HPDE6-E6E7 (cell line): ENCODE results near the gene LRFN3.
"Not testable (repeated sequence)": the region's sequence is repeated elsewhere in the genome, so short reads cannot be mapped to it uniquely, and the experiment has no call there.

ENCODE experiments used
- DNase-seq: peaks from one replicate; pipeline ENCODE4 v3.0.0; 2011; ENCODE audit warnings: missing footprints; ENCODE audit errors: extremely low spot score

The LRFN3 gene

GRCh38 chr19:35939307-35940077 lies 3.3 kb downstream of the LRFN3 start:
- no peak for DNase-seq

DNA sequence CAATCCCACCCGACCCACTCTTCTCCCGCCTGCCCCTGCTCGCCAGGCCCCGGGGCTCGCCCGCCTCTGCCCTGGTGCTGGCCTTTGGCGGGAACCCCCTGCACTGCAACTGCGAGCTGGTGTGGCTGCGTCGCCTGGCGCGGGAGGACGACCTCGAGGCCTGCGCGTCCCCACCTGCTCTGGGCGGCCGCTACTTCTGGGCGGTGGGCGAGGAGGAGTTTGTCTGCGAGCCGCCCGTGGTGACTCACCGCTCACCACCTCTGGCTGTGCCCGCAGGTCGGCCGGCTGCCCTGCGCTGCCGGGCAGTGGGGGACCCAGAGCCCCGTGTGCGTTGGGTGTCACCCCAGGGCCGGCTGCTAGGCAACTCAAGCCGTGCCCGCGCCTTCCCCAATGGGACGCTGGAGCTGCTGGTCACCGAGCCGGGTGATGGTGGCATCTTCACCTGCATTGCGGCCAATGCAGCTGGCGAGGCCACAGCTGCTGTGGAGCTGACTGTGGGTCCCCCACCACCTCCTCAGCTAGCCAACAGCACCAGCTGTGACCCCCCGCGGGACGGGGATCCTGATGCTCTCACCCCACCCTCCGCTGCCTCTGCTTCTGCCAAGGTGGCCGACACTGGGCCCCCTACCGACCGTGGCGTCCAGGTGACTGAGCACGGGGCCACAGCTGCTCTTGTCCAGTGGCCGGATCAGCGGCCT lies 4.1 kb downstream of the LRFN3 start:
- DNase-seq = no peak

GRCh38 chr19:35940839-35941238 lies 4.7 kb downstream of the LRFN3 start:
- DNase-seq = no peak

DNA sequence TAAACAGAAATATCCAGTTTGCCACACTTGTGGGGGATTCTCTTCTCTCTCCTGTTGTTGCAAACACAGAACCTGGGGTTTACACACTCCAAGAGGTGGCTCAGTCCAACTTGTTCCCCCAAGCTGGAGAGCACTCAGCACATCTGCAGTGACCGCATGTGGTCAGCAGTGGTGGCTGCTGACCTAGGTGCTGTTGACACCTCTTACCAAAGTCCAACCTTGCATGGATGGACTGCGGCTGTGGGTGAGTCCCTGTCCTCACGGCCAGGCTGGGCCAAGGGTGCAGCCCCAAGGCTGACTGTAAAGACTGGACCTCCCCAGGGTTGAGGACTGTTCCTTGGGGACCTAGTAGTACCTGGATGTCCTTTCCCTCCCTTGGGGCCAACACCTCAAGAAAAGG lies 6.1 kb downstream of the LRFN3 start:
- DNase-seq = no peak

DNA sequence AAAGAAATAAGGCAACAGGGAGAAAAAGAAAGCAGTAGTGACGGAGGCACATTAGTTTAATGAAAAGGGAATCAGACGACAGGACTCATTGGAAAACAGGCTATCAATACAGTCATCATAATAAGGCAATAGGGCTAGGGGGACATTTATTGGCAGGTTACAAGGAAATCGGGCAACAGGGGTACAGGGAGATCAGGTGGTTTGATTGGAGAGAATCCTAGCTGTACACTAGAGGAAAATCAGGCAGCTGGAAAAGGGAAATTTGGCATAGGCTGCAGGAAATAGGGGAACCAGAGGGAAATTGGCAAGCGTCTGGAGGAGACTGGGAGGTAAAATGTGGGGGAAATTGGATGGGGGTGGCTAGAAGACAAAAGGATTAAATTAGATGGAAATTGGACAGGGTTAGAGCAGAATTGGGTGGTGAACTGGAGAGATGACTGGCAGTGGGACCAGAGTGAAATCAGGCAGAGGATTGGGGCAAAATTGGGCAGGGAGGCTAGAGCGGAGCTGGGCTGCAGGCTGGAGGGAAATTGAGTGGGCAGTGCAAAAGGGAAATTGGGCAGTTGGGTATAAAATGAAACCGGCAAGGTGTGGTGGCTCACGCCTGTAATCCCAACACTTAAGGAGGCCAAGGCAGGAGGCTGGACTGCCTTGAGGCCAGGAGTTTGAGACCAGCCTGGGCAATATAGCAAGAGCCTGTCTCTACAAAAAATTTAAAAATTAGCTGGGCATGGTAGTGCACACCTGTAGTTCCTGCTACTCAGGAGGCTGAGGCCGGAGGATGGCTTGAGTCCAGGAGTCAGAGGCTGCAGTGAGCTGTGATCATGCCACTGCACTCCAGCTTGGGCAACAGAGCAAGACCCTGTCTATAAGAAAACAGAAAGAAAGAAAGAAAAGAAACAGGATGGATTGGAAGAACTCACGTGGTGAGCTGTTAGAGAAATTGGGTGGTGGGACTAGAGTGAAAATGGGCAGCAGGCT lies 7.4 kb downstream of the LRFN3 start:
- no peak for DNase-seq

DNA sequence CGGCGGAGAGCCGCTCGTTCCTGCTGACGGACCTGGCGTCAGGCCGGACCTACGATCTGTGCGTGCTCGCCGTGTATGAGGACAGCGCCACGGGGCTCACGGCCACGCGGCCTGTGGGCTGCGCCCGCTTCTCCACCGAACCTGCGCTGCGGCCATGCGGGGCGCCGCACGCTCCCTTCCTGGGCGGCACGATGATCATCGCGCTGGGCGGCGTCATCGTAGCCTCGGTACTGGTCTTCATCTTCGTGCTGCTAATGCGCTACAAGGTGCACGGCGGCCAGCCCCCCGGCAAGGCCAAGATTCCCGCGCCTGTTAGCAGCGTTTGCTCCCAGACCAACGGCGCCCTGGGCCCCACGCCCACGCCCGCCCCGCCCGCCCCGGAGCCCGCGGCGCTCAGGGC lies 8.4 kb downstream of the LRFN3 start:
- no peak for DNase-seq

GRCh38 chr19:35945121-35945790 lies 9.1 kb downstream of the LRFN3 start:
- no peak for DNase-seq

DNA sequence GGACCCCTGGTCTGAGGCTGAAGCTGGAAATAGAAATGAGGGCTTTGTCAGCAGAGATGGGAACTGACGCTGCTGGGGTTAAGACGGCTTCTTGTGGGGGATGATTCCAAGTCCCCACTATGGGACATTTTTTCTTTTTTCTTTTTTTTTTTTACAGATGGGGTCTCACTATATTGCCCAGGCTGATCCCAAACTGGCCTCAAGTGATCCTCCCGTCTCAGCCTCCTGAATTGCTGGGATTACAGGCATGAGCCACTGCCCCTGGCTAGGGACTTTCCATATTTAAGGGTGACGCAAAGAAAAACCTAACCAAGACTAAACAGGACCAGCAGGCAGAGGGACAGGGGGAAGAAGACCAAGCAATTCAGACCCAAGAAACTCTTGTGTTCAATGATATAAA lies 10.0 kb downstream of the LRFN3 start:
- DNase-seq = no peak

DNA sequence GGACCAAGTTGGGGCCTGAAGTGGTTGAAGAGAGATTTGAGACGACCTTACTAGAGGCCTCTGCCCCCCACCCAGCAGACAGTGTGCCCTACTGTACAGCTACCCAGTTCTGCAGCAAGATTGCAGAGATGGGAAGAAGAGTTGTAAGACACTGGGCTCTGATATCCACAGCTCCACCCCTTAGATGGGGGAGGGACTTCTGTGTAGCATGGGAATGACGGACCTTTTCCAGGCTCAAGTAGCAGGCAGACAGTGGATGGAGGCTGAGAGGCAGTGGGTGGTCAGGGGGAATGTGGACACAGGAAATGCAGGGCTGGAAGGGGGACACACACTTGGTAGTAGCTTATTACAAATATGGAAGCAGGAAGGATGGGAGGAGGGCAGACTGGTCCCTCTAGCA lies 13.0 kb downstream of the LRFN3 start:
- DNase-seq = no peak

DNA sequence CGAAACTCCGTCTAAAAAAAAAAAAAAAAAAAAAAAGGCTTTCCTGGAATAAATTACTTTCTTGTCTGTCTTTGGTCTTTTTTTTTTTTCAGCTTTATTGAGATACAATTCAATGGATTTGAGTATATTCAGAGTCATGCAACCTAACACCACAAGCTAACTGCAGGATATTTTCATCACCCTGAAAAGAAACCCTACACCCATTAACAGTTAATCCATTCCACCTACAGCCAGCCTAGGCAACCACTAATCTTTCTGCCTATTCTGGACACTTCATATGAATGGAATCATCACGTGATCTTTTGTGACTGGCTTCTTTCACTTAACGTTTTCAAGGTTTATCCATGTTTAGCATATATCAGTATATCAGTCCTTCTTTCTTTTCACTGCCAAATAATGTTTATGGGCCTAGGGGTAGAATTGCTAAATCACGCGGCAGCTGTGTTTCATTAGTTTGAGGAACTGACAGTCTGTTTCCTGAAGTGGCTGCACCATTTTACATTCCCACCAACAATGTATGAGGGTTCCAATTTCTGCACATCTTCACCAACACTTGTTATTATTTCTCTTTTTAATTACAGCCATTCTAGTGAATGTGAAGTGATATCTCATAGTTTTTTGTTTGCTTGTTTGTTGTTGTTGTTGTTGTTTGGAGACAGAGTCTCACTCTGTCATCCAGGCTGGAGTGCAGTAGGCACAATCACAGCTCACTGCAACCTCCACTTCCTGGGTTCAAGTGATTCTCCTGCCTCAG lies 19.9 kb downstream of the LRFN3 start:
- DNase-seq = no peak

DNA sequence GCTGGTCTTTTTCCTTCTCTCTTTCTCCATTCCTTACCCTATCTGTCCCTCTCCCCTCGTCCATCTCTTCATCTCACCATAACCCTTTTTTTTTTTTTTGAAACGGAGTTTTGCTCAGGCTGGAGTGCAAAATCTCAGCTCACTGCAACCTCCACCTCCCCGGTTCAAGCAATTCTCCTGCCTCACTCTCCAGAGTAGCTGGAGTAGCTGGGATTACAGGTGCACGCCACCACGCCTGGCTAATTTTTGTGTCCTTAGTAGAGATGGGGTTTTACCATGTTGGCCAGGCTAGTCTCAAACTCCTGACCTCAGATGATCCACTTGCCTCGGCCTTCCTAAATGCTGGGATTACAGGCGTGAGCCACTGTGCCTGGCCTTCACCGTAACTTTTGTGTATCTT lies 21.2 kb downstream of the LRFN3 start:
- DNase-seq = not testable (repeated sequence)

DNA sequence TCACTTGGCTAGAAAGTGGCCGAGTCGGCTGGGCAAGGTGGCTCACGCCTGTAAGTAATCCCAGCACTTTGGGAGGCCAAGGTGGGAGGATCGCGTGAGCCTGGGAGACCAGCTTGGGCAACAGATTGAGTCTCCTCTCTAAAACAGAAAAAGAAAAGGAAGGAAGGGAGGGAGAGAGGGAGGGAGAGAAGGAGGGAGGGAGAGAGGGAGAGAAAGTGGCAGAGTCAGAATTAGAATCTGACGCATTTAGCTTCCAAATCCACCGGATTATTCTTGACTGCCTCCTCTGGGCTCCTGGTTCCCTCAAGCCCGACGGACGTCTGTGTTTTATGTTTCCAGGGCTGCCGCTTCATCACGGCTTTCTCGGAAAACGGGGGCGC lies 22.5 kb downstream of the LRFN3 start:
- no peak for DNase-seq

DNA sequence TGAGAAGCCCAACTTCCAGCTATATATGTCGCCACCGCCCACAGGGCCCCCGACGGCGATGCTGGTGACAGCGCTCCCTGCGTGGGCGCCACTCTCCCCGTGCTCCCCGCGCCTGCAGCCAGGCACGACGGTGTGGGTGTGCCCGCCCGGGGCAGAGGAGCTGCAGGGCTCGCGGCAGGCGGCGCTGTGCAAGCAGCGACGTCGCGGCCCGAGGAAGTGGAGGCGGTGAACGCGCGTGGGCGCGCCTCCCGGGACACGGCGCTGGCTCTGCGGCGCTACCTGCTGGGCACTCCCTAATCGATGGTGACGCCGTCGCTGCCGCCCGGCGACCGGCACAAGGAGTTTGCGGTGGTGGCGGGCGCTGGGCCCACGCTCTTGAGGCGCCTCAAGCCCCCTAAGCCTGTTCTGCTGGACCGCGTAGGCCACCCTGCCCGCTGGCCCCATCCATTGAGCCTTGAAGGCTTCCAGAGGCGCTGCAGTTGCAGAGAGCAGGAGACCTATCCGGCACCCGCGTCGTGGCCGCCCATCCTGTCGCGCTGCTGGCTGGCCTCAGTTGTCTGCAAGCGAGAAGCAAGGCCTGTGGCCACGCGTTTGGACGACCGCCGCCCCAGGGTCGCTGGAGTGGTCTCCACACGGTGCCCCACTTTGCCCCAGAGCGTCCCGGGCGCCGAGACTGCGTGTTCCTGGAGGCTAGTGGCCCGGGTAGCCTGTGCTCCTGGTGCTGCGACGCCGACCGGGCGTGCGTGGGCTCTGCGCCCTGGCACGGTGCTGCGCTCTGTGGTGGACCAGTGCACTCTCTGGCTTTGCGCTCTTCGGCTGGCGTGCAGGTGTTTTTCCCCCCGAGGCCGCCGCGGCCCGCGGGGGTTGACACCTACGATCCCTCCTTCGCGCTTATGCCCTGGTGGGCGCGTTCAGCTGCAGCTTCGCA lies 23.1 kb downstream of the LRFN3 start:
- no peak for DNase-seq

GRCh38 chr19:35959968-35960320 lies 23.8 kb downstream of the LRFN3 start:
- no peak for DNase-seq

DNA sequence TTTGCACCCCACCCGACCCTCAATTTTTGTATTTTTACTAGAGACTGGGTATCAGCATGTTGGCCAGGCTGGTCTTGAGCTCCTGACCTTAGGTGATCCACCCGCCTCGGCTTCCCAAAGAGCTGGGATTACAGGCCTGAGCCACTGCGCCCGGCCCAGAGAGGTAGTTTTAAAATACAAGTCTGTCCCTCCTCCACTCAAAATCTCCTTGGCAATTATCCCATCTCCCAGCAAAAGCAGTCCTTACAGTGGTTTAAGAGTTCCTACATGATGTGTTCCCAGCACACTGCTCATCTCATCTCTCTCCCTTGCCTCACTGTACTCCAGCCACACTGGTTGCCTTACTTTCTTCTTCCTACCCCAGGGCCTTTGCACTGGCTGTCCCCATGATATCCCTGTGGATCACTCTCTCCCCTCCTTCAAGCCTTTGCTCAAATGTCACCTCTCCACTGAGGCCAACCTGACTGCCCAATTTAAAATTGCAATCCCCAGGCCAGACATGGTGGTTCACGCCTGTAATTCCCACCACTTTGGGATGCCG lies 24.3 kb downstream of the LRFN3 start:
- no peak for DNase-seq

DNA sequence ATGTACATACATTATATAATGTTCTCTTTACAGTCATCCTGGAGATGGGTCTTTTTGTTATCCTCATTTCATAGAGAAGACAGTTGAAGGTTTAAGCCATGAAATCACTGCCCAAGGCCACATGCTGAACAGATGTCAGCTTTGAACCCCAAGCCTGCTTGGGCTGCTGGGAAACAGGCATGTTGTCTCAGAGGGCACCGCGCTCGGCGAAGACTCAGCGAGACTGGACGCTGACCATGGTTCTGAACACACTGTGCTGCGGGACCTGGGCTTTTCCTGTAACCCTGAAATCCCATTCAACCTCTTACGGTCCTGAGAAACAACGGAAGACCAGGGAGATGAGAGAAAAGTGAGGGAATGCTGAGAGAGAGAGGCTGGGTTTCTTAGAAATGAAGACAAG lies 27.3 kb downstream of the LRFN3 start:
- DNase-seq = no peak

DNA sequence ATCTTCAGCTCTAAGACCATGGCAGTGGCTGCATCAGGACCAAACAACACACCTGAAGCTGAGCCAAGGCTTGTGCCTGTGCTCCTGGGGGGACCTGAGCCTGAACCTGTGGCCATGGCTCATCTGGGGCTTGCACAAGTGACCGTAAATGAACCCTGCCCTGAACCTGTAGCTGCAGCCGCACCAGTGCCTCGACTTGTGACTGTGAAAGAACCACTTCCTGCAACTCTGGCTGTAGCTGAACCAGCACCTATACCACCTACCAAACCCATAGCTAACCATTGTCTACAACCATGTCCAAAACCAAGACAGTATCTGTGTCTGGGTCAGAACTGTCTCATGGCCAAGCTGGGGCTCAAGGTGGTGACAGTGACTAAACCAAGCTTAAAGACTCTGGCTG lies 30.6 kb downstream of the LRFN3 start:
- DNase-seq = no peak

- no peak for DNase-seq
These were observed 37.3 kb downstream of the LRFN3 start for GRCh38 chr19:35973487-35973886.

DNA sequence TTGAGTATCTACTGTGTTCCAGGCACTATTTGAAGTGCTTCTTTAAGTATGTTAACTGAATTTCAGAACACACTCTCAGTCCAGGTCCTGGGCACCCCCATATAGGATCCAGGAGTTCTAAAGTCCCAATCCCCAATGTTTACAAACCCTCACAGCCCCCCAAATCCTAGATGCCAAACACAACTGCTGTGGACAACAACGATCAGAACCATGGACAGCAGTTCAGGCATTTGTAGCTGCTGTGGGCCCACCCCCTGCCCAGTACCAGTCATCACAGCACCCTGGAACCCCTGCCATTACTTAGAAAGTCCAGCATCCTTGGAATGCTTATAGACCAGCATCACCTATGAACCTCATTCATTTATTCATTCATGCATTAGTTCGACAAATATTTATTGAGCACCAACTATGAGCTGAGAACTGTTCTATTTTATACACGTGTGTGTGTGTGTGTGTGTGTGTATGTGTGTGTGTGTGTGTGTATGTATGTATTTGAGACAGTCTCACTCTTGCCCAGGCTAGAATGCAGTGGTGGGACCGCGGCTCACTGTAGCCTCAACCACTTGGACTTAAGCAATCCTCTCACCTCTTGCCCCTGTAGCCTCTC lies 39.5 kb downstream of the LRFN3 start:
- no peak for DNase-seq
